Uterus (tissue), 2 donors: Measurements from ENCODE around the gene TMEM39A.

Experiments used
- POLR2A ChIP-seq, 2 donors: fragments of 450-650 bp; IDR thresholded peaks; one replicate each; pipeline ENCODE4 v1.6.1; 2016; ENCODE audit warnings: antibody characterized with exemption in 2 of 2, mild to moderate bottlenecking in 1 of 2, moderate library complexity in 1 of 2
- TF ChIP-seq, protein P1 (sequence below), 4 experiments: fragments of 200-600 bp in 2 of 4; fragments of 450-650 bp in 2 of 4; sonication (generic) in 2 of 4; IDR thresholded peaks; one replicate each; pipeline ENCODE4 v1.5.1; 2016 to 2019; ENCODE audit warnings: antibody characterized with exemption in 4 of 4, mild to moderate bottlenecking in 2 of 4, moderate library complexity in 1 of 4

DNA sequence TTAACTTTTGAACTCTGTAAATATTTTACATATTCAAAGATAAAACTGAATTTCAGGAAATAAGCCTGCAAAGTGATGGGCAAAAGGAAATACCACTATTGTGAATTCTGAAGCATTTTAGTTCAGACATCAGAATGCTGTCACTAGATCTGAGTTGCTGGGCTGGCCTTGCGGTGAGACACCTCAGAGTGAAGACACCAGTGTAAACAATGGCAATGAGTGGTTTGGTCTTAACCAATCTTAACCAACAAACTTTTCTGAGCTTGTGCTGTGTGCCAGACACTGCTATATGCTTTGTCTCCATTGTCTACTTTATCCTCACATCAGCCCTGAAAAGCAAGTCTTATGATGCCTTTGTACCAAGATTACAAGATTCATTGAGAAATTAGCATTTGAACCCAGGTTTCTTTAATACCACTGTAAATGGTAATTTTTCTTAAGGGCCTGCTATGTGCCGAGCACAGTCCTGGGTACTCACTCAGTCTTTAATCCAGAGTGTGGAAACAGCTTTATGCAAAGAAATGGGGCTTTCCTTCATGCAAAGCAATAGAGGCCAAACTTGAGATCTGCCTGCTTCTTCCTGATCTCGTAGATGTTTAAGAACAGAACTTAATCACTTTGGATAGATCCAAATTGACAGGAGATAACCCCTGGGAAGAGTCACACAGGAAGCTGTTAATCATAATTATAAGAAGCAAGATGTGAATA, 55.0 kb downstream of the TMEM39A start:
- TF ChIP-seq, protein P1, sequence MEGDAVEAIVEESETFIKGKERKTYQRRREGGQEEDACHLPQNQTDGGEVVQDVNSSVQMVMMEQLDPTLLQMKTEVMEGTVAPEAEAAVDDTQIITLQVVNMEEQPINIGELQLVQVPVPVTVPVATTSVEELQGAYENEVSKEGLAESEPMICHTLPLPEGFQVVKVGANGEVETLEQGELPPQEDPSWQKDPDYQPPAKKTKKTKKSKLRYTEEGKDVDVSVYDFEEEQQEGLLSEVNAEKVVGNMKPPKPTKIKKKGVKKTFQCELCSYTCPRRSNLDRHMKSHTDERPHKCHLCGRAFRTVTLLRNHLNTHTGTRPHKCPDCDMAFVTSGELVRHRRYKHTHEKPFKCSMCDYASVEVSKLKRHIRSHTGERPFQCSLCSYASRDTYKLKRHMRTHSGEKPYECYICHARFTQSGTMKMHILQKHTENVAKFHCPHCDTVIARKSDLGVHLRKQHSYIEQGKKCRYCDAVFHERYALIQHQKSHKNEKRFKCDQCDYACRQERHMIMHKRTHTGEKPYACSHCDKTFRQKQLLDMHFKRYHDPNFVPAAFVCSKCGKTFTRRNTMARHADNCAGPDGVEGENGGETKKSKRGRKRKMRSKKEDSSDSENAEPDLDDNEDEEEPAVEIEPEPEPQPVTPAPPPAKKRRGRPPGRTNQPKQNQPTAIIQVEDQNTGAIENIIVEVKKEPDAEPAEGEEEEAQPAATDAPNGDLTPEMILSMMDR (IDR thresholded peaks at IDR 0.05) = no peak
- TF ChIP-seq POLR2A (IDR thresholded peaks at IDR 0.05) = no peak
